HepG2 (cell line): ENCODE measurements around the gene SASH1. TPM values are rescaled to one million over a fixed set of nuclear protein-coding genes. Genes with fewer than 3 reads are reported as not detected.

Source experiments
- BRF2 ChIP-seq: sonication (generic); formaldehyde crosslinking; IDR thresholded peaks from 2 replicates; pipeline ENCODE4 v1.8.1; 2022; ENCODE audit warnings: mild to moderate bottlenecking, missing genetic modification reagents
- GFI1 ChIP-seq: sonication (generic); formaldehyde crosslinking; IDR thresholded peaks from 2 replicates; pipeline ENCODE4 v1.5.0; 2020; ENCODE audit warnings: missing genetic modification reagents, mild to moderate bottlenecking, borderline replicate concordance
- ISL2 ChIP-seq: sonication (generic); formaldehyde crosslinking; IDR thresholded peaks from 2 replicates; pipeline ENCODE4 v1.5.0; 2020; ENCODE audit warnings: missing genetic modification reagents
- MAZ ChIP-seq, 2 experiments: sonication (generic) in 1 of 2; formaldehyde crosslinking in 1 of 2; IDR thresholded peaks; 2 replicates each; pipeline versions ENCODE4 v1.5.0 to v1.6.1; 2012 to 2020; ENCODE audit warnings: low read depth in 2 of 2, mild to moderate bottlenecking in 2 of 2, borderline replicate concordance in 1 of 2, improper control_type of control experiment in 1 of 2, low read length in 1 of 2, missing genetic modification reagents in 1 of 2, moderate library complexity in 1 of 2
- NFIB ChIP-seq: sonication (generic); formaldehyde crosslinking; IDR thresholded peaks from 2 replicates; pipeline ENCODE4 v1.9.0; 2021; ENCODE audit warnings: missing genetic modification reagents, mild to moderate bottlenecking, borderline replicate concordance
- PATZ1 ChIP-seq: sonication (generic); formaldehyde crosslinking; IDR thresholded peaks from 2 replicates; pipeline ENCODE4 v1.4.0; 2020; ENCODE audit warnings: missing genetic modification reagents
- TEAD2 ChIP-seq: sonication (generic); formaldehyde crosslinking; IDR thresholded peaks from 2 replicates; pipeline ENCODE4 v1.9.0; 2021; ENCODE audit warnings: missing genetic modification reagents
- THAP11 ChIP-seq: IDR thresholded peaks from 2 replicates; pipeline ENCODE4 v1.6.1; 2016; ENCODE audit warnings: missing biosample characterization, missing genetic modification reagents
- ZBTB42 ChIP-seq: sonication (generic); formaldehyde crosslinking; IDR thresholded peaks from 2 replicates; pipeline ENCODE4 v1.5.0; 2020; ENCODE audit warnings: mild to moderate bottlenecking, missing genetic modification reagents
- ZNF142 ChIP-seq: sonication (generic); formaldehyde crosslinking; IDR thresholded peaks from 2 replicates; pipeline ENCODE4 v1.4.0; 2020; ENCODE audit warnings: missing genetic modification reagents
- ZNF501 ChIP-seq: sonication (generic); formaldehyde crosslinking; IDR thresholded peaks from 2 replicates; pipeline ENCODE4 v1.5.1; 2020; ENCODE audit warnings: mild to moderate bottlenecking, moderate library complexity, missing genetic modification reagents
- ZNF510 ChIP-seq: sonication (generic); formaldehyde crosslinking; IDR thresholded peaks from 2 replicates; pipeline ENCODE4 v1.4.0; 2020; ENCODE audit warnings: low read depth, mild to moderate bottlenecking, missing genetic modification reagents
- ZNF616 ChIP-seq: sonication (generic); formaldehyde crosslinking; IDR thresholded peaks from 2 replicates; pipeline ENCODE4 v1.5.0; 2020; ENCODE audit warnings: low read depth, mild to moderate bottlenecking, missing genetic modification reagents
- polyA plus RNA-seq, 8 experiments: library from polyadenylated mRNA; depleted of rRNA in 3 of 8; stranded (reverse) in 7 of 8; unstranded in 1 of 8; fragments of >200 nt; fragmentation: Illumina TruSeq in 4 of 8; extraction: Trizol in 4 of 8; gene quantifications; 2 replicates each; pipeline versions ENCODE4 v1.2.1 to v1.2.3, GENCODE V29; 2011 to 2016; ENCODE audit warnings: low read depth in 4 of 8, missing spikeins in 1 of 8, mixed read lengths in 1 of 8; ENCODE audit not compliant: insufficient read depth in 1 of 8
- total RNA-seq, 5 experiments: library from RNA; depleted of rRNA; stranded (reverse); fragments of >200 nt; fragmentation: Illumina TruSeq; extraction: Trizol; gene quantifications; 2 replicates each; pipeline ENCODE4 v1.2.3, GENCODE V29; 2016; ENCODE audit warnings: low read depth in 1 of 5
- TF ChIP-seq, protein P1 (sequence below): IDR thresholded peaks from 2 replicates; pipeline ENCODE4 v1.6.1; 2016; ENCODE audit warnings: low read depth, control low read depth
- TF ChIP-seq, protein P2 (sequence below): sonication (generic); formaldehyde crosslinking; IDR thresholded peaks from 2 replicates; pipeline ENCODE4 v1.4.0; 2020; ENCODE audit warnings: low read depth, mild to moderate bottlenecking, missing genetic modification reagents

The SASH1 gene
- total and polyA plus RNA-seq, 2 of the 13 experiments (the other 11 are each of a cell fraction or from before 2014, with no cell fraction given), result 7.5 to 8.2 TPM

- TF ChIP-seq ZNF142 (0 out of 2 replicates have a peak, but pooled peaks have one; percentile 42), GFI1 (CRISPR knock-in tag) (no peak), ISL2 (peak; percentile 54; the same call in 1 of the 2 replicates), ZBTB42 (CRISPR knock-in tag) (no peak), ZNF510 (CRISPR knock-in tag) (no peak), BRF2 (CRISPR knock-in tag) (no peak), ZNF616 (0 out of 2 replicates have a peak, but pooled peaks have one; percentile 62), PATZ1 (CRISPR knock-in tag) (peak; percentile 25; the same call in 1 of the 2 replicates), NFIB (no peak), TEAD2 (CRISPR knock-in tag) (no peak), ZNF501 (CRISPR knock-in tag) (peak; percentile 95), THAP11 (CRISPR knock-in tag) (0 out of 2 replicates have a peak, but pooled peaks have one; percentile 57), MAZ (IDR thresholded peaks at IDR 0.05; ENCODE audit: borderline replicate concordance, low read depth, low read length) (no peak), MAZ (CRISPR knock-in tag; IDR thresholded peaks at IDR 0.05; ENCODE audit: low read depth) (no peak; the same call in none of the 2 replicates)
- TF ChIP-seq, protein P1, sequence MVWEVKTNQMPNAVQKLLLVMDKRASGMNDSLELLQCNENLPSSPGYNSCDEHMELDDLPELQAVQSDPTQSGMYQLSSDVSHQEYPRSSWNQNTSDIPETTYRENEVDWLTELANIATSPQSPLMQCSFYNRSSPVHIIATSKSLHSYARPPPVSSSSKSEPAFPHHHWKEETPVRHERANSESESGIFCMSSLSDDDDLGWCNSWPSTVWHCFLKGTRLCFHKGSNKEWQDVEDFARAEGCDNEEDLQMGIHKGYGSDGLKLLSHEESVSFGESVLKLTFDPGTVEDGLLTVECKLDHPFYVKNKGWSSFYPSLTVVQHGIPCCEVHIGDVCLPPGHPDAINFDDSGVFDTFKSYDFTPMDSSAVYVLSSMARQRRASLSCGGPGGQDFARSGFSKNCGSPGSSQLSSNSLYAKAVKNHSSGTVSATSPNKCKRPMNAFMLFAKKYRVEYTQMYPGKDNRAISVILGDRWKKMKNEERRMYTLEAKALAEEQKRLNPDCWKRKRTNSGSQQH (CRISPR knock-in tag), result peak; percentile 19; the same call in 1 of the 2 replicates
- TF ChIP-seq, protein P2, sequence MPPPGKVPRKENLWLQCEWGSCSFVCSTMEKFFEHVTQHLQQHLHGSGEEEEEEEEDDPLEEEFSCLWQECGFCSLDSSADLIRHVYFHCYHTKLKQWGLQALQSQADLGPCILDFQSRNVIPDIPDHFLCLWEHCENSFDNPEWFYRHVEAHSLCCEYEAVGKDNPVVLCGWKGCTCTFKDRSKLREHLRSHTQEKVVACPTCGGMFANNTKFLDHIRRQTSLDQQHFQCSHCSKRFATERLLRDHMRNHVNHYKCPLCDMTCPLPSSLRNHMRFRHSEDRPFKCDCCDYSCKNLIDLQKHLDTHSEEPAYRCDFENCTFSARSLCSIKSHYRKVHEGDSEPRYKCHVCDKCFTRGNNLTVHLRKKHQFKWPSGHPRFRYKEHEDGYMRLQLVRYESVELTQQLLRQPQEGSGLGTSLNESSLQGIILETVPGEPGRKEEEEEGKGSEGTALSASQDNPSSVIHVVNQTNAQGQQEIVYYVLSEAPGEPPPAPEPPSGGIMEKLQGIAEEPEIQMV, result peak; percentile 64; the same call in 1 of the 2 replicates
These were observed at the start of gene SASH1 (continued) for GRCh38 chr6:148342350-148343046.
